KG1 (cell line): Measurements from ENCODE around the gene ABCF2.
A peak's percentile ranks its signal among the peaks of the same experiment; 100 is the strongest.

Experiments used
- DNase-seq: peaks from one replicate; lab custom pipeline; 2025; lab: John Stamatoyannopoulos, UW

ABCF2 gene

DNA sequence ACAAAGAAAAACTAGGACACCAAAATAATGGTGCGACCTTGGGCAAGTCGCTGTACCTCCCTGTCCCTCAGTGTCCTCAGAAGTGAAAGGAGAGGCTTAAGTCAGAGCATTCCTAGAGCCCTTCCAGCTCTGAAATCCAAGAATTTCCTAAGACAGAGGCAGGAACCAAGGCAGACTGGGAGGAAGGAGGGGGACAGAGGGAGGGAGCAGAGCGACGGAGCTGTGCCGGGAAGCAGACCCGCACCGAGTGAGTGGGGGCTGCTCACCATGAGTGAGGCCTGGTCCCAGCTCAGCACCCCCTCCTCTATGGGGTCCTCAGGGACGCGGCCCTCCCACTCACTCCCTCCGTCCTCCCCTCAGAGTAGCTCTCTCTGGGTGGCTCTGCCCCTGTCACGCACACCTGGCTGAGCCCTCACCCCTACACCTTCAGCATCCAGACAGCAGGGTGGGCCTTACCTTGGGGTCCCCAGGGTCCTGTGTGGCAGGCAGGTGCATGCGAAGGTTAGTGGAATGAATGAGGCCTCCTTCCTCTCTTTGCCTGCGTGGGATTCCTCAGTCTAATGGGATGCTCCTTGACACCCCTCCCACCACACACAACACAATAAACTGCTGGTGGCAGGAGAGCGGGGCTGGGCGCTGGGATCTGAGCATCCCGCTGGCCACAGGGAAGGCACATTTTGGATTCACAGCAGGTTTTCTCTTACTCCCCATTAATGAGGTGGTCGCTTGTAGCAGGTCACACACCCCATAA, 26.1 kb upstream of the ABCF2 start:
- no peak for DNase-seq

GRCh38 chr7:151252561-151252835, 25.5 kb upstream of the ABCF2 start:
- DNase-seq = no peak

DNA sequence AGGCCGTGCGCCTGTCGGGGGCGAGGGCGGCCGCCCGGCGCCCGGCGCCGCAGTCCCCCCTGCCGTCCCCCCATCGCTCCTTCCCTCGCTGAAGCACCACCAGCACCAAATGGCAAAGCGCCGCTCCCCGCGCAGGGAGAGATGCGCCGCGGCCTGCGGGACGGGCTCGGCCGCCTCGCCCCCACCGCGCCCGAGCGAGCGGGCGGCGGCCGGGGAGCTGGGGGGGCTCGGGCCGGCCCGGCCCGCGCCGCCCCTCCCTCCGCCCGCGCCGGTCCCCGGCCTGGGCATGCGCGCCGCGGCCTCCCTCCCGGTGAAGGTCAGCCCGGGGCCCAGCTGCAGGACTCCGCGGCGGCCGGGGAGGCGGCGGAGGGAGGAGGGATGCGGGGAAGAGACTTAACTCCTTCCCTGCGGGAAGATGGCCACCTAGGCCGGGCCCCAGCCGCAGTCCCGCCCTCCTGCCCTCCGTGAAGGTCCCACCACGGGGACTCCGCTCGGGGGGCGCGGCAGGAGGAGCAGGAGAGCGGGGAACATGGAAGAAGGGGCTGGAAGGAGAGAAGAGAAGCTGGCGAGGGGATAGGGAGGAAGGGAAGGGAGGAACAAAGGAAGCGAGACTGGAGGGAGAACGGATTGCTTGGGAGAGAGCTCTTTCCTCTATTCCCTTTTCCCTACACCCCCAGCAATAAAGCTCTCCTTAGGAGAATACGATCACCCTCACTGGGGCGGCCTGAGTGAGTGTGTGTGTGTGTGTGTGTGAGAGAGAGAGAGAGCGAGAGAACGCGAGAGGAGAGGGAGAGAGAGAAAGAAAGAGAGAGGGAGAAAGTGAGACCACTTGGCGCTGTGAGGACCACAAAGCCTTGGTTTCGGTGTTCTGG, 24.9 kb upstream of the ABCF2 start:
- DNase-seq = no peak

DNA sequence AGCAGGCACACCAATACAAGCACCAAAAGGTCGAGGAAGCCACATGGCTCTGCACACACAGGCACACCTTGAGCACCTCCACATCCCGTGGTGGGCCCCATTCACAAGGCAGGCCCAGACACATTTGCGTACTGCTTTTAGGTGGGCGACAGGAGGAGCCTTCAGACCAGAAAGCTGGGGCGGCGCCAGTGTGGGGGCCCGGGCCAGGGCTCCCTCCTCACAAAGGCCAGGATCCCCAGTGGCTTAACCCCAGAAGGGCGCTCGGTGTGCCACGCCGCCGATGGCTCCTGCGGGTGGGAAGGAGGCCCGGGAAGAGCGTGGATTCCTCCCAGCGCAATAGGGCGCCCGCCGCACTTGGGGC, 24.3 kb upstream of the ABCF2 start:
- no peak for DNase-seq

DNA sequence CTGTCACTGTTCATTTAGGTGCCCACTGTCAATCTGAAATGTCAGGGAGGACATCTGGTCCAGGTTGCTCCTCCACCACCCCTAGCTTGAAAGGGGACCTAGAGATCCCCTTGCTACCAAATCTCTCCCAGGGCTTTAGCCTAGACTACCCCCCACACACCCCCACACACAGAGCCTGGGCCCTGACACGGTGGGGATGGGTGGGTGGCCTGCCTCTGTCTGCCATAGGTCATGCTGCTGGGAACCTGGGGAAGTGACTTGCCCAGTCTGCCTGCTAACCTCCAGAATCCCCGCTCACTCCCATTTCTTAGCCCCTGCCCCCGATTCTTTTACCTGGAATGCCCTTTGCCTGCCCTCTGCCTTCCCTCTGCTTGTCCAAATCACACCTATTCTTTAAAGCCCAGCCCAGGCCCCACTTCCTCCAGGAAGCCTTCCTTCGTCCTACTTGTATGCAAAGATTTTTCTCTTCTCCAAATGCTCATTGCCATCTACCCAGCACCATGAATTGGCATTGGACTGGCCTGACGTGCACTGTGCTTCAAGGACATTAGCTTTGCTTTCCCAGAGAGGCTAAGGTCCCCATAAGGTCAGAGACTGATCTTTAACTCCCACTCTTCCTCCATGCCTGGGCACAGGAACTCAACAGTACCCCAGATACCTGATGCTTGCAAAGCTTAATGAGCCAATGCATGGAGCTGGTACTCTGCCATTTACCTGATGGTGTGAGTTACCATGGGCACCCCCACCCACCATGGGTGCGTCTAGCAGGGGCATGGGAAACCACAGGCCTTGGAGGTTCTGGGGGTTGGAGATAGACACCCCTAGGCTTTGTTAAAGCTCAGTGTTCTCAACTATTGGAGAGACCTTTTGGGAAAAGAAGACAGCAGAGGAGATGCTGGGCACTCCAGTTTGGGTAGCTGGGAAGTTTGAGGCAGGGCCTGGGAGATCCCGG, 23.5 kb upstream of the ABCF2 start:
- DNase-seq = no peak

- no peak for DNase-seq
These were observed 22.7 kb upstream of the ABCF2 start for GRCh38 chr7:151249732-151250072.

GRCh38 chr7:151249034-151249731, 22.2 kb upstream of the ABCF2 start:
- DNase-seq = no peak

DNA sequence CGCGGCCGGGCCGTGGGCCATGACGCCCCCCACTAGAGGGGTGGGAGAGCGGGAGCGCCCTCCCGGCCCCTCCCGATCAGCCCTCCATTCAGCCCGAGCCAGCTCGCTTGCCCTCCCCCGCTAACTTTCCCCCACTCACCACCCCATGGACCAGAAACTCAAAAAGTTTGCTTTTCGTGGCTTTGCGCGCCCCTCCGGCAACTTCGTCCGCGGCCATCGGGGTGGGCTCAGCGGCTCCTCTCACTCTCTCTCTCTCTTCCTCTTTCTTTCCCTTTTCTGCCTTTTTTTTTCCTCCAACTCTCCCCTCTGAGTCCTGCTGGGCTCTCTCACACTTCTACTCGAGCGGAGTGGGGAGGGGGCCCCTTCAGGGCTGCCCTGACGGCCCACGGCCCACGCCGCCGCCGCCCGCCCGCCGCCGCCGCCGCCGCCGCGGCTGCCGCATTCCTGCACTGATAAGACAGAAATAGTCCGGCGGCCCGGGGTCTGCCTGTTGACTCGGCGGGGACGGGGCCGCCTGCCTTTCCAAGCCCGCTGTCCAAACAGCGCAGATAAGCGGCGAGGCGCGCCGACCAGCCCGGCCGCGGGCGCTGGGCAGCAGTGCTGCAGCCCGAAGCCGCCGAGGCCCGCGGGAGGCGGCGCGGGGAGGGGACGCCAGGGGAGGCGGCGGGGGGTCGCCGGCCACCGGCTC, 21.5 kb upstream of the ABCF2 start, which contains the start of gene SMARCD3:
Gene SMARCD3, minus strand, starts transcription at position 349 of the 688 bp plus-strand sequence. Its CDS starts 132 bp downstream, at position 217.
- no peak for DNase-seq

GRCh38 chr7:151247611-151248345, 20.8 kb upstream of the ABCF2 start:
- DNase-seq = no peak

DNA sequence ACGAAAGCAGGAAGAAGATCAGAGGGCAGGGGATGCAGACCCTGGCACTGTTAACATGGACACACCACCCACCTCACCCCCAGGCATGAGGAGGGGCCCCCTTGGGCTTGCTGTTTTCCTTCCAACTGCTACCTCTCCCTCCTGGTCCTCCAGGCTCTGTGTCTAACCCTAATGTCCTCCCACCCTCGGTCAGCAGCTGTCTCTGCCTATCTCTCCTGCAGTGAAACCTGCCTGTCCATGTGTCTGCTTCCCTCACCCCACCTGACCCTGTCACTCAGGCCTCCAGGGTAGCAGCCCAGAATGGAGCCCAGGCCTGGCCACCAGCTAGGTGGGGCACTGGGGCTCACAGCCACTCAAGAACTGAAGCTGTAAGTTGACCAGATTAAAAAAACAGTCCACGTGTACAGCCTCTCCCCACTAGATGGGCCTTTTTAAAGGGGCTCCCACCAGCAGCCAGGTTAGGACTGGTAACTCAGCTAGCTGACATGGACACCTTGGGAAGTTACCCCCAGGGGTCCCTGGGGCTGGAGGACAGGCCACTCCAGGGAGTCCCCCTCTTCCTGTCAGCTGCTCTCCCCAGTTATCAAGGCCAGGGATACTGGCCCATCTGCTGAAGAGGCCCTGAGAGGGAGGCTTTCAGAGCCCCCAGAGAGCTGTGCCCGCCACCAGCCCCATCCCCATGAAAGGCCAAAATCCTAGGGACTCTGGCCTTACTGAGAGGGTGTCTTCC, 20.0 kb upstream of the ABCF2 start:
- no peak for DNase-seq

DNA sequence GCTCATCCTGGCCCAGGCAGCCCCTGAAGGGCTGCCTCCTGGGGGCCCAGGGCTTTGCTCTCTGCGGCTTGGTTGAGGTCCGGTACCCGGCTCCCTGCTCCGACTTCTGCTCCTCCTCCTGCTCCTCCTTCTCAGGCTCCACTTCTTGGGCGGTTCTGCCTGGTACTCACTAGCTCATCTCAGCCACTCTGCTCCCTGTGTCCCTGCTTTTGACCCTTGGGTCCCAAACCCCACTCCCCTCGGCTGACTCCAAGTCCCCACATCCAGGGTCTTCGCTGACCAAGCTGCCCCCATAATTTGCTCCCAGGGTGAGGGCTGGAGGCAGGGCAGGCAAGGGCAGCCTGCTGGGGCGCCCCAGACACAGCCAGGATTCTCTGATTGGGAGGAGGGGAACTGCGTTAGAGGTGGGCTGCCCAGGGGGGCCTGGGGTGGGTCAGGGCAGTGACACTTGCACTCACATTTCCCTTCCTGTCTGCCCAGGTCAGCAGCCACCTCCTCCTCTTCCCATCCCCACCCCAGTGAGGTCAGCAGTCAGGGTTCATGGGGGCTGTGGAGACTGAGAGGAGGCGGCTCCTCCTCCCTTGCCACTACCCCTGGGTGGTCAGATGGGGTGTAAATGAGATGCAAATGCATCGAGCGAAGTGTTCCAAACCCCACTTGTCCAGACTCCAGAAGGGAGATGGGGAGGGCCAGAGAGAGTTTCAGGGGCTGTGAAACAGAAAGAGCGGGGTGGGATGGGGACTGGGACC, 19.3 kb upstream of the ABCF2 start:
- no peak for DNase-seq

DNA sequence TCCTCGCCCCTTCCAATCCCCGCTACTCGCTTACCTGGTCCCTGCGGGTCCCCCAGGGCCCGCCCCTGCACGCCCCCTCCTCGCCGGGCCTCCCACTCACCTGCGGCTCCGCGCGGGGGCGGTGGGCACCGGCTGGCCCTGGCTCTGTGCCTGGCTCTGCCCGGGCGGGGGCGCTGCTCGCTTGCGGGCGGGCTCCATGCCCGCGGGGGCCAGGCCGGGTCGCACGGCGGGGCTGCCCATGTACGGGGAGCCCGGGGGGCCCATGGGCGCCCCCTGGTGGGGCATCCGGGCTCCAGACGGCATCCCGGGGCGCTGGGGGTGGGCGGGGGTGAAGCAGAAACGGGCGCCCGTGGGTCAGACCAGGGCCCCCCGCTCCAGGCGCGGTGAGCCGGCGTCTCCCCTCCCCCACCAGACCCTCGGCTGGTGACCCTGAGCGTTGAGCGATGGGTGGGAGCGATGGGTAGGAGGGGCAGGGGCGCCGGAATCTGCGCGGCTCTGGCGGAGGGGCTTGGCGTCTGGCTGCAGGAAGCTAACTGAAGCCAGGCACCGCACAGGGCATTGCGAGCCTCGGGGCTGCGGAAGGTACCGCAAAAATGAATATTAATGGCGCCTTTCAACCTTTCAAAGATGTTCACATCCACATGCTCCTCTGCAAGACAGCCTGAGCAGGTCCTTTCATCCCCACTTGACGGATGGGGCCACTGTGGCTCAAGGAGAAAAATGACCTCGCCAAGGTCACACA, 18.5 kb upstream of the ABCF2 start:
- no peak for DNase-seq

GRCh38 chr7:151244841-151245346, 17.9 kb upstream of the ABCF2 start:
- DNase-seq = no peak

GRCh38 chr7:151244196-151244840, 17.3 kb upstream of the ABCF2 start:
- DNase-seq = peak; percentile 11

DNA sequence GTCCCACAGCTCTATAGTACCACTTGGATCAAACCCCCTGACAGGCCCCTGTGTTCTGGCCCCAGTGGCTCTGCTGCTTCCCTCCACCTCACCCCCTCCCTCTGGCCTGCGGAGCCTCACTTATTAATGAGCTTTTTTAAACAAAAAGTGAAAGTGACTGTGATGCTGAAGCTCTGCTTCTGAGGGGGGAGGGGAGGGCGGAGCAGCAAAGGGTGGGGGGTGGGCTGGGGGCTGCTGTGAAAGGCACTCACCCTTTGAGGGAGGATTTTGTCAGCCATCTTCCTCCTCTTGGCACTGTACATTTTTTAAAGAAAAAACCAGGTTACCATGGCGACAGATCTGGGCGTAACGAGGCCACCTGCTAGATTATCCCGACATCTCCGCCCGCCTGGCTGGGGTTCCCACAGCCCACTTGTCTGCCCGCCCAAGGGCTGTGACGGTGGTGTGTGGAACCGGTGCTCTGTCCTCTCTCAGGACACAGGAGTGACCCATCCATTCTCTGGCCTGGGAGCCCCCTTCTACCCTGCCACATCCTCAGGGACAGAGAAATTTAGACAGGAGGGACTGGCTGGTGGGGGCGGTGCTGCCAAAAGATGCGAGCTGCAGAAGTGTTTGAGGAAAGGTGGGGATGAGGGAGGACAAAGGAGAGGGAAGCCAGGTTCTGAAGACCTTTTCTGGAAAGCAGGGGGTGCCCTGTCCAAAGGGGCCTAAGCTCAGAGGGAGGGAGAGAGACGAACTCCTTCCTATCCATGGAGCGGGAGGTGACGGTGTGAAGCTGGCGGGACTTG, 16.6 kb upstream of the ABCF2 start:
- DNase-seq = no peak

DNA sequence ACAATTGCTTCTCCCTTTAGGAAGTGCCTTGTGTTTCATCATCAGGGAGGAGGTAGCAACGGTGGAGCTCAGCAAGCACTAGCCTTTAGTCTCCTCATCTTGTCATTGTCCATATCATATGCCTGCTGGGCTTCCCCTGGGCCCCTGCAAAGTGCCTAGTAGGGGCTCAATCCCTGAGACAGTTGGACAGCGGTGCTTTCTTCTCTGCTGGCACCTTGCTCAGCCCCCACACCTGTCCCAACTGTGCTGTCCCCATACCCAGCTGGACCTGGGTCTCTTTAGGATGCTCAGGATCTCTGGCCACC, 16.0 kb upstream of the ABCF2 start:
- DNase-seq = no peak
